ENCODE data around the gene HOXB6.

Gene HOXB6

DNA sequence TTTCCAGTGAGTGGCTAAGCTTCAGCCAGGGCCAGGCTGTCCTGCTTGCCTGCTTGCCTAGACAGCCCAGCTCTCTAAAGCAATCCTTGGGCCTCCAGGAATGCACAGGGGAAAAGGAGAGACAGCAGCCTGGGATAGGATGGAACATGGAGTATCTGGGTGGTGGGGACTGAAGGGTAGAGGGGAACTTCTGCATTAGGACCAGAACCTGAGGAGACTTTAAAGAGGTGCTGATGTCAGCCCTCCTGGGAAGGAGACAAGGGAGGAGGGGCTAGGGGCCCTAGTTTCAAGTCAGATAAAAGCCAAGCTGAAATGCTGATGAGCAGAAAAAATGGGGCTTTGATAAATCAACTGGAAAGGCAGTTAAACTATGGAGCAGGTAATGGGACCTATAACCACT is 4.2 kb upstream of the HOXB6 start:
- no peak for DNase-seq

DNA sequence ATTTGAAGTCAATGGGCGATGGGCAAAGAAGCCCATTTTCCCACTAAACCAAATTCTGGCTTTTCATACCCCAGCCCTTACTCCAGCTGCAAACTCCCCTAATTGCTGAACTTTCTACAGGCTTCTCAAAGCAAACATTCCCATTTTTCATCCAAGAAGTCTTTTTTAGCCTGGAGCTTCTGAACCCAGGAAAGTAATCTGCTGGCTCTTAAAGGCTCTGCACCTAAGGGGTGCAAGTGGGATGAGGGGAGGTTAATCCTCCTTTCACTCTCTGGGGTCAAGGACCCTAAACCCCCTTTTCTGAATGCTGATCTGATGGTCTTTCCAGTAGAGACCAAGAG is 3.7 kb upstream of the HOXB6 start:
- DNase-seq: no peak

DNA sequence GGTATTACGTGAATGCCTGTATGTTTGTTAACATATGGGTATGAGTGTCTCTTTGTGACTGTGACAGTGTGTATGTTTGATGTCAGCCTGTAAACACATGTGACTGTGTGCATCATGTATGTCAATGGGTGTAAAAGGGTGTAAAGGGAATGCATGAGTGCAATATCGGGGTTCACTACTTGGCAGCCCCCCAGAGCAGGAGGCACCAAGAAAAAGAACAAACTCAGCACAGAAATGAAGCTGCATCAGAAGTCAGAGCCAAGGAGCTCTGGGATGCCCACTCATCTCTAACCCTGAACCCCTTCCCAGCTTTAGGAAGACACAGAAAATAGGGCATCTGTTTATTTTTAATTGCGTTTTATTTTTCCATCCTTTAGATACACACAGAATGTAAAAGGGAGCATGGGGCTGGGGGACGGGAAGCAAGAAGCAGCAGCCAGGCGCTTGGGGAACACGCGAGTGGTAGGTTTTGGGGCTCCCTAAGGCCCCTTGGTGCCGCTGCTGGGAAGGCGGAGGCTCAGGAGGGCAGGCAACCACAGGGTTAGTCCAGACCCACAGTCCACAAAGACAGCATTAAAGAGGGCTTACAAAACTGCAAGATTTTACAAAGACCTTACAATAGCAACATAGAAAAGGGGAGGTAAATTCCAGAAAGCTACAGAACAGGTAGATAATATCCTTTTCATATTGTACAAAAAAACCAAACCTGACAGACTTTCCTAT is 2.3 kb upstream of the HOXB6 start:
- no peak for DNase-seq

DNA sequence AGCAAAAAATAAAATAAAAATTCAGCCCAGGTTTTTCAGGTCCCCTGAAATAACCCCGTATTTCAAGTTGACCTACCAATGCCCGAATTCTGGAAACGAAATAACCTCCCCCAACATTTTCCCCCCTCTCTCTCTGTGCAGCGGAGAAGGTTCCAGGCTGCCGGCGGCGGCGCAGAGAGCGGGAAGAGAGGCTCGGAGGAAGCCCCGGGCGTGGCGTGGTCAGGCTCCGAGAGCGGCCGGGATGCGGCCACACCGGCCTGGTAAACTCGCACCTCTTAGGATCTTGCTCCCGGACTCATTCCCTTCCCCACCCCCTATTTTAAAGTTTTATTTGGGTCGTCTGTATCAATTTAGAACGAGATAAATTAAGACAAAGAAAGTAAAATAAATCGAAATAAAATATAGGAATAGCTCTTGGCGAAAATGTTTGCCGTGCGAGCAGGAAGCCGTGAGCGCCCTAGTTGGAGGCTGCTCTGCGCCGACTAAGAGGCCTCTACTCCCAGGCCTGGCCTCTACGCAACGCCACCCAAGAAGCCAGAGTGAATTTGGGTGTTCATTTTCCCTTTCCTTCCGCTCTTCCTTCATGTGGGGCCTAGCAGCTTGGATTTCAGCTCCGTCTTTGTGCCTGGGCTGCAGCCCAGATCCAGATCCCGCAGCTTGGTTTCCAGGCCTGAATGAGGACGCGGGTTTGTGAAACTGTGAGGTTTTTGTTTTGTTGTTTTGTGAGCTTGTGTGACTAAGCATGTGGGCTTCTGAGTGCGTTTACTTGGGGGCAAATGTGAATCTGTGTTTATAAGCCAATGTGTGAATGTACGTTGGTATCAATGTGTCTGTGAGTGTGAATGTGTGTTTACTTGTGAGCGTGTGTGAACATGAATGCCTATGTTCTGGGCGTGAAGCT is 1.5 kb upstream of the HOXB6 start:
- DNase-seq: no peak

DNA sequence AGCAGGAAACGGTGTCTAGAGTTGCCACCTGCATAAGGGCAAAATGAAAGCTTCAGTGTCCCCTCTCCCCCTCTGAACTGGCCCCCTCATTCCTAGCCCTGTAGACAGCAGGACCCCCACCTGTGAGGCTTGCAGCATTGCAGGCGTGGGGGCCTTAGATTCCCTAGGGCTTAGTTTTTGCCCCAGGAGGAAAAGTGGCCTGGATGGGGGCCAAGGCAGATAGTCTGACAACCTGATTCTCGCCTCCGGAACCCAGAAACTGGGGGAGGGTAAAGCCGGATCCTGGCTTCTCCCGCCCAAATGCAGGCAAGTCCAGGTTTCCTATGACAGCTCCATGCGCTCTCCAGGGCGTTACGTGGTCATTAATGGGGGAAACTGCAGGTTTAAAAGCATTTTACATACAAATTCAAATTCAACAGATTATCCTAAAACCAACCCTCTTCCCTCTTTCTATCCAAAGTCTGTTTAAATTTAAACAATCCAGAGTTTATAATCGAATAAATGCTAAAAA is 678 bp upstream of the HOXB6 start:
- DNase-seq: no peak

DNA sequence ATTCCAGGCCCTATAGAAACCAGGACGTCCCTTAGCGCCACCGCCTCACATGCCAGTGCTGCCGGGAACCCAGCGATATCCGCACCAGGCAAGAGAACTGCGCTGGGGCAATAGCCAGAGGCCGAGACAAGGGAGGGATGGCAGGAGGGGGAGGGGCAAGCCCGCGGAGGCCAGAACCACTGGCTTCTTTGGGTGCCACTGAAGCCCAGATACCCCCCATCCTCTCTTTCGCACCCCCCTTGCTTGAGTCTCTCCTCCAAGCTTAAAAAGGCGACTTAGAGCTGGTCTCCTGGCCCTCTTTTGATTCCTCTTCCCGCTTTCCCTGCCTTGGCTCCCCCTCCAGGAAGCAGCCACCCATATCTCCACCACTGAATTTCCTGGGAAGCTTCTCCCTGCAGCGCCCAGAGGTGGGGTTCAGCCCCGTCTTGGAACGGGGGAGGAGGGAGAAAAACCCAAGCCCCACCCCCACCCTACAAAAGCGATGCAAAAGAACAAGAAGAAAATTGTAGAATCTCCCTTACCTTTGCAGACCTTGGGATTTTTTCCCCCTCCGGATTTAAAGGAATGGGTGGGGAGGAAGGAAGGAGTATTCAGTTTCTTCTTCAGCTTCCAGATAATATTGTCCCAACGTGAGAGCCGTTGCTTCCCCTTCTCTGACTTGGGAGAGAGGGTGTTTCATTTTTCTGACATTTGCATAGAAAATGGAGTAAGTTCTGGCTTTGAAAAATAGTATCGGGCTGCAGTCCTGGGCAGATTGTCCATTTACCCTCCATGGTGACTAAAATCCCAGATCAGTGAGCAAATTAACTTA is 622 bp downstream of the HOXB6 start:
- no peak for DNase-seq

DNA sequence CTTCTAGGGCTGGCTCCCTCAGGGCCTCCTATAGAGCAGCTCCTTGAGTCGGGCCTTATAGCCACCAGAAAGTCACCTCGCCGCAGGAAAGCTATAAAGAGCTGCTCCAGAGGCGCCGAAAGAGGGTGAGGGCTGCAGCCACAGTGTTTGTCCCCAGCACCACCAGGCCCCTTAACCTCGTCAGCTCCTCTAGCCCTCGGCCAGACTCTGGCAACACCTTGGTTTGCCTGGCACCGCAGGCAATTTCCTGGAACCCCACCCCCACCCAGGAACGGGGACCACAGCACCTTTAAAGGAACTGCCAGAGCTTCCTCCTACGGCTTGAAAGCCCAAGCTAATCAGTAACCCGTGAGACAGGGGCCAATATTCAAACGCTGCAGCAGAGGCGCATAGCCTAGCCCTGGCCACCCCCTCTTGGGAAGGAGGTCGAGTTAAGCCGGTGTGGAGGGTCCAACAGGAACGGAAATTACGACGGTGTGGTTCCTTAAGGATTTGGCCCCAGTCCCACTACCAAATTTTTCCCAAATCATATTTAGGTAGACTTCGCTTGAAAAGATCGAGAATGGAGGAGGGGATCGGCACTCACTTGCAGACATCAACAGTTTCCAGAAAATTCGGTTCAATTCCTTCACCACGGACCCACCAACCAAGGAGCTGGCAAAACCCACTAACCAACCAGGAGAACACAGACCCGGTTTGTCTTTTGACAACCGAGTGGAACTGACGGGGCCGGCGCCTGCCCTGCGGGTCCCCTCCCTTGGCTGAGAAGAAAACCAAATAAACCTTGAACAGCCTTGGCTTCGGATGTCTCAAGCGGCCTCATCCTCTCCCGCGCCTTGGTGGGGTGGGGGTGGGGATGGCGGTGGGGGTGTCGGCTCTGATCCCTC is 3.0 kb downstream of the HOXB6 start:
- DNase-seq: no peak

DNA sequence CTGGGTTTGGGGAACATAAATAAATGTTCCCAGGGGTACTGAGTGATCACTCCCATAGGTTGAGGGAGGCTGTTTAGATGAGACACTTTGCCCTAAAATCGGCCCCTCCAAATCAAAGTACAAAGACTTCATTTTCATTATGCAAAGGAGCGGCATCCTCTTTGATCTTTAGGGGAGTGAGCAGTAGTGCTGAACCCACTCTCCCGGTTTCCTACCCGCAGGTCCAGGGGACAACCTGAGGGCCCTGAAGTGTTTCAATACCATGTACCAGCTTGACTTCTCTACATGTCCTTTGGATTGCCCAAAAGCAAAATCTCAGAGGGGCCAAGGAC is 3.6 kb downstream of the HOXB6 start:
- no peak for DNase-seq

DNA sequence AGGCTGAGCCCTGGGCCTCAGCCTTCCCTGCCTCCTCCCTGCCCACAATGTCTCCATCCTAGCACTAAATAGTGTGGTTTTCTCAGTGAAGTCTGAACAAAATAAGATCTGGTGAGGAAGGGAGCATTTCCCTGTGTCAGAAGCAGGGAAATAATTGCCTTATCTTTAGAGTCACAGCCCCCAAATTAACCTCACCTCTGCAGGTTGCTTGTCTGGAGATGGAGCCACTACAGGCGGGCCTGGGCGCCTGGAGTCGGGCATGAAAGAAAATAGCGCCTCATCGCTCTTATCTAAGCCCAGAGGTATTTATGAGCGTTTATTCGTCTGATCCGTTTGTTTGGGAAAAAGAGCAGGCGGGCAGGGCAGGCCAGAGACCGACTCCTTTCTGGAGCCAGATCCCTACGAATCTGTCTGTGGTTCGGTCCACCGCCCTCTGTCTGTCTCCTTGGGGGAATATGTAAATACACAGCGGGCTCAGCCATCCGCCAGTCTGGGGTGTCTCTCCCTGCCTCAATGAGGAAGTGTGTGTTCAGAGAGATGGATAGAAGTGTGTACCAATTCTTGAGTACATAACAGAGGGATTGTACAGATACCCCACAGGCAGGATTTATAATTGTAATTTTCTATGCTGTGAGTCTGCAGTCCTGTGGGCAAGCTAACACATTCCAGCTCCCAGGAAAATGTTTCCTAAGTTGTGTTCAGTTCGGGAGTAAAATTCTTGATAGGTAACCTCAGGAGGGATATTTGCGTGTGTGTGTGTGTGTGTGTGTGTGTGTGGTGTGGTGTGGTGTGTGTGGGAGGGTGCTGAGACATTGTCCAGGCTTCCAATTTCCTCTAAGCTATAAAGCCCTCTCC is 4.3 kb downstream of the HOXB6 start:
- no peak for DNase-seq

DNA sequence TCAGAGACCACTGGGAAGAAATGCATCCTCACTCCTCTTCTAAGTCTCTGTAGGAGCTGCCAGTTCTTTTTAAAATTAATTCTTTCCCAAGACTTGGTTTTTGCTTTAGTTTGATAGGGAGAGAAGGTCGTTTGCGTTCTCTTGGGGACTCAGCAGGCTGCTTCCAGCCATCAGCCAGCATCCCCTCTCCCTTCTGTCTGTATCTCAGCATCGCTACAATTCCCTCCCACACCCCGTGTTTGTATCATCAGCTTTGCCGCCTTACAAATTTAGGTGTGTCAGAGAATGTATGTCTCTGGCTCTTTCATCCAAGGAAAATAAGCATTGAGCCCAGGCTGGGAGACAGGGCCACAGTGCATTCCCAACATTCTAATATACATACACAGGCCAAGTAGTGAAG is 5.4 kb downstream of the HOXB6 start:
- DNase-seq: no peak

DNA sequence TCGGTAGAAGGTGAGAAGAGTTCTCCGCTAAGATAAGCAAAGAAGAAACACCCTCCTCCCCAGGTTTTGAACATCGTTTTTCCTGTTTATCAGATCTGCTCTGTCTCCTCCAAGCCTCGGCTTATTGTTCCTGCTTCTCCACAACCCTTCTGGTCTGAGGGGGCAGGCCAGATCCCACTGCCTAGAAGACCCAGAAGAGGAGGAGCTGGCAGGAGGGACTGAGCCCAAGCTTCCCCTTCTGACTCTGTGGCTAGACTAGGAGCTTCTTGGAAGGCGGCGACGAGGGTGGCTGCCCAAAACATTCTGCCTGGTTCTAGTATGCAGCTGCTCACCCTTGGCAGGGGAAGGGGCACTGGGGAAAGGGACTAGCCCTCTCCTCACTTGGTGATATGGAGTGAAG is 6.0 kb downstream of the HOXB6 start:
- DNase-seq: no peak

DNA sequence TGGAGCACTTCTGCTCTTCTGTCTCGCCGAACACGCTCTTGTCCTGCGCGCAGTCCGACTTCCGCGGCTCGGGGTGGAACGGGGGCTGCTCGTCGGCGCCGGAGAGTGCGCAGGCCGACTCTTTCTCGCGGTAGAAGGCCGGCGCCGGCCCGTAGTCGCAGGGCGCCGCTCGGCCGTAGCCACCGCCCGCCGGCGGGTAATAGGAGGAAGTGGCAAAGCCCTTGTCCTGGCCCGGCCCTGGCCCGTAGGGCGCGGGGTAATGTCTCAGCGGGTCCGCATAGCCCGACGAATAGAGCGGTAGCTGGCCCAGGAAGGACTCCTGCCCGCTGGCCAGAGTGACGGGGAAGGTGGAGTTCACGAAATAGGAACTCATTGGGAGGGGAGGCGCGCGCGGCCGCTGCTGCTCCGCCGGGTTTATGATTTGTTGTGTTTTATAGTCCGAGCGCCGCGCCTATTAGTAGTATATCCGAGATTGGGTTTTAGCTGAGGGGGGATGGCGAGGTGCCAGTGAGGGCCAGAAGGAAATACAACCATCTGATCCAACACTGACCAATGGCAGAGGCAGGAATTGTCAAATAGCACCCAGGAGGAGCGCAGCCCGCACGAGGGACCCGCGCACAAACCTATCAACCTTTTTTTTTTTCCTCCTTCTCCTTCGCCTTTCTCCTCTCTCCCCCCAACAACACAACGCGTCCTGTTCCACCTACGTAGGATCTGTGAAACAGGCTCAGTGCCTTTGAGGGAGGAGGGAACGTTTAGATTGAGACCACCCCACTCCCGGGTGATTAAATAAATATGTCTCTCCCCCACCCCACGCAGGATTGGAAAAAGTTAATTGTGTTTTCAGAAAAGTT is 6.8 kb downstream of the HOXB6 start:
- peak; percentile 16 for DNase-seq

DNA sequence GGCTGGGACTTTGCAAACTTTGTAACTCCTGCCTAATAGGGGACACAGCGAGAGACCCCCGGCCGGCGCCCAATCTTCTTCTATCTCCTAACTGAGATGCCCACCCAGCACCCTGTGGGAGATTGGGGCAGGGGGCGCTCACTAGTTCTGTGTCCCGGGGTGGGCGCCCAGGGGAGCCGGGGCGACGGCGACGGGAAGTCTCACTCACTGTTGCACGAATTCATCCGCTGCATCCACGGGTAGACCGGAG is 7.3 kb downstream of the HOXB6 start:
- DNase-seq: no peak

DNA sequence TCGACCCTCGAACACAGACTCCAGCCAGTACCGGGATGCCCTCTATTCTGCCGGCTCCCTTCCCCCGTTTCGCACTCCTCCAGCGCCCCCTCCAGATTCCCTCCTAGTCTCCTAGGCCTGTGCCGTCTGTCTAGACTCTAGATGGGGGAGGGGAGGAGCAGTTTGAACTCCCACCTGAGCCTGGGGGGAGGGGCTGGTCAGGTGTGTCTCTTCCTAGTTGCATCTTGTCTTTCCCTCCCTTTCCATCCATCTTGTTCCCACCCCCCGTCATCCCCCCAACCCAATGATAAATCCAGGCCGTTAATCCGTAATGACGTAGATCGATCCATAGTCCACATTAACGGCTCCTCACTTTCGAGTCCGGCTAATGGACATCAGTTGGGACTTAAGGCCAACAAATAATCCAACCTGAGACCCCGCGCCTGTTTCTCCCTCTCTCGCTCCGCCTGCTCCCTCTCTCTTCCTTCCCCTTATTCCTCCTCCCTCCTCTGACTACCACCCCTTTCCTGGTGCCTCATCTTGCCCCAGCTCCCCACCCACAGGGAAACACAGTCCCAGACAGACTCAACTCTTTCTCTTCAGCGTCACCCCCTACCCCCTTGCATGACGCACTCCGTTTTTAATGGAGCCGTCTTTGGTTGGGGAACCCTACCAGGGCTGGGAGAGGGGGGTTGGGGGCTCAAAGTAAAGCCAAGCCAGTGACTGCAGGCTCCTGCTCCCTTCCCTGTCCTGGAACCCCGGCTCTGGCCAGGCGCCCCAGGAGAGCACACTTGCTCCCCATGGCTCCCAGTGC is 7.9 kb downstream of the HOXB6 start:
- no peak for DNase-seq

DNA sequence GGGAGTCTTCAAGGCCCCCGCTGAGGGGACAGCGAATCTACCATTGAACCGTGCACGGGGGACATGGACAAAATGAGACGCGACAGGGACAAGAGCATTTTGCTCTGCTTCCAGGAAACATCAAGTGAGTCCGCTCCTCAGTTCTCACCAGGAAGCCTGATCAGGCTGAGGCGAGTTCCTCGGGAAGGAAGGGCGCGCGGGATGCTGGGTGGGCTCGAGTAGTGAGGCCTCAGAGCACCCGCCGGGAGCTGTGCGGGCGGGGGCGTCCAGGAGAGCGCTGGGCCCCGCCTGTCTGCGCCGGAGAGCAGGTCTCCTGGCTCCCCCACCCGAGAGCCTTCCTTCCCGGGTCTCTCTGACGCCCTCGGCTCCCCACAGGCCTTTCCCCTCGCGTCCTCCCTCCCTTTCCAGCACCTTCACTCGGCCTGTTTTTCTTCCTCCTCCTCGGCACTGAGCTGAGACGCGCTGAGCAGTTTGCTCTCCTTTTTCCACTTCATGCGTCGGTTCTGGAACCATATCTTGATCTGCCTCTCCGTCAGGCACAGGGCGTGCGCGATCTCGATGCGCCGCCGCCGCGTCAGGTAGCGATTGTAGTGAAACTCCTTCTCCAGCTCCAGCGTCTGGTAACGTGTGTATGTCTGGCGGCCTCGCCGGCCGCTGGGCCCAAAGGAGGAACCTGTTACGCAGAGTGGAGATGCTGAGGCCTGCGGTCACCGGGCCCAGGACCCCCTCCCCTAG is 8.6 kb downstream of the HOXB6 start:
- DNase-seq: peak; percentile 20

DNA sequence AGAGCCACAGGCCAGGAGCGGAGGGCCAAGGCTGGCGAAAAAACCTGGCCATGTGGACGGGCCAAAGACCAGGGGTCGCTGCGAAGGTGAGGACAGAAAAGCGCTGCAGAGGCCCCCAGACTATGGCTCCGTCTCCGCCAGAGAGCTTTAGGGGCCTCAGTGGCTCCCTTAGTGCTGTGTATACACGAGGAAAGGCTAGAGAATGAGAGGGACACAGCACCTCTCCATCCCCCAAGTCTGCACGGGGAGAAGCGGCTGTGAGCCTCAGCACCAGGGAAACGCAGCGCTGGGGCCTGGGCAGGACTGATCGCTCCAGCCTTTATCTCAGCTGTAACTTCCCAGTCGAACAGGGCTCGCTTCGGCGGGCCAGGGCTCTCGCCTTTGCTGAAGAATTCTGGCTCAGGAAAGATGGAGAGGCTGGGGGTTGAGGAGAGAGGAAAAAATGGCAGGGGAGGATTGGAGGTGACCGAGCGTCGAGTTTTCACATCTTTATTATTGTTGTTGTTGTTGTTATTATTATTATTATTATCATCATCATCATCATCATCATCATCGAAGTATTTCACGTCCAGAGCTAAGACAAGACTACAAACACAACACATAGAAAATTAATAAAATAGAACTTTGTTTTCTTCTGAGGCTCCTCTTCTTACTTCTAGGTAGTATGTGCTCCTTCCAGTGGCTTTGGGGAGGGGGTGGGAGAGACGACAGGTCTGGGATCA is 9.3 kb downstream of the HOXB6 start:
- no peak for DNase-seq

DNA sequence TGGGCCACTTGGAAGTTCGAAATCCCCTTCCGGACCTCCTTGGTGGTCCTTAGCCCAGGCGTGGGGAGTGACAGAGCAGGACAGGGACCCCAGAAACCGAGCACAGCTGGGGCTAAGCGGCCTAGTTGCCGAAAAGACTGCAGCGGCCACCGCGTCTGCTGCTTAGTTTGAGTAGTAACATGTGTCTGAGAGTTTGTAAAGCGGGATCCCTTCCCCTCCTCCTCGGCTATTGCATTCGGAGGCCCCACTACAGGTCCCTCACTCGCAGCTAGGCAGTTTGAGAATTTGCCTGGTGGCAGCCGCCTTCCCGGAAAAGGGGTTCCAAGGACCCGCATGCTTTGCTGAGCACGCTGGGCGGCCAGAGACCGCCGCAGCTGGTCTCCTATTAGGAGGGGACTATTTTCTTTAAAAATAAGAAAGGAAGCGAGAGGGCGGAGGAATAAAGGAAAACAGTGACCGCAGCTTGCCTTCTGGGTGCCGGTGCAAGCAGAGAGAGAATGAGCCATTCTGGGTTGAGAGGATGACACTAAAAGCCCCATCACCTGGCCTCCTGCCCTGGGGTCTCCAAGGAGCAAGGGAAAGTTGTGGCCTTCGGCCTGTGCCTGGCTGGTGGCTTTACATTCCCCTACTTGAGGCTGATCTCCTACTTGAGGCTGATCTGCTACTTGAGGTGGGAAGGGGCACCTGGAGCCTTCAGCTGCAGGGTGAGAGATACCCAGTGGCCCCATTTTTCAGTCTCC is 10.1 kb downstream of the HOXB6 start:
- DNase-seq: no peak

Data from stimulated activated naive CD4-positive, alpha-beta T cell treated with Interleukin-2 at 50 U/mL for 16 hours (primary cell).